ENCODE measurements around the gene KCNS1. TPM values are rescaled to one million over a fixed set of nuclear protein-coding genes. Genes with fewer than 3 reads are reported as not detected.

KCNS1 gene
- total and polyA plus RNA-seq, 4 donors: 0.45 to 3.0 (median 1.3) TPM

DNA sequence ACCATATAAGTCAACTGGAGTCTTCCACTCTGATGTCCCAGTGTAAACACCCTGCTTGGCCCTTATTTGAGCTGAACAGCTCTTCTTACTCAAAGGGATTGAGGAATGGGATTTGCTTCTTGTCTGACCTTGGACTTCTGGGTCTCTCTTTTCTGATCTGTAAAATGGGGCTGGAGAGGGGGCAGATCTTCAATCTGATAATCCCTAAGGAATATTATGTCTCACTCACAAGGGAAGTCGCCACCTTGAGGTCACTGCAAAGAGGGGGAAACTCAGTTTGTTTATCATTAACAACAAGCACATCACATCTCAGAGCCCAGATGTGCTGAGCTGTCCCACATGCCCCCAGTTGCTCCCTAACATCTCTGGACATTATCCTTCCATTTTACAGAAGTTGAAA lies 15.1 kb downstream of the KCNS1 start:
- Histone ChIP-seq H3K4me1 (ENCODE audit: control insufficient read depth in 5 of 5, insufficient read depth in 5 of 5, low read length in 5 of 5) (peaks cover 0 to 3% (median 0%) of the 10 kb centered on the region in 5 donors), H3K36me3 (ENCODE audit: control insufficient read depth in 4 of 4, insufficient read depth in 4 of 4, low read length in 4 of 4) (peaks cover 0 to 9% (median 4%) of the 10 kb centered on the region in 4 donors), H3K27ac (ENCODE audit: low read depth in 1 of 2, low read length in 1 of 2) (no peak overlapping the region), H3K27me3 (ENCODE audit: control insufficient read depth in 3 of 3, insufficient read depth in 3 of 3, low read length in 2 of 3) (no peaks in the 10 kb centered on the region), H3K9me3 (ENCODE audit: control insufficient read depth in 4 of 4, insufficient read depth in 3 of 4, low read length in 3 of 4) (peaks cover 0 to 2% (median 0%) of the 10 kb centered on the region in 4 donors), H3K4me3 (no peak overlapping the region), H3K9ac (ENCODE audit: insufficient read depth in 1 of 2, low read length in 2 of 2) (no peak overlapping the region)
- TF ChIP-seq, protein P1, sequence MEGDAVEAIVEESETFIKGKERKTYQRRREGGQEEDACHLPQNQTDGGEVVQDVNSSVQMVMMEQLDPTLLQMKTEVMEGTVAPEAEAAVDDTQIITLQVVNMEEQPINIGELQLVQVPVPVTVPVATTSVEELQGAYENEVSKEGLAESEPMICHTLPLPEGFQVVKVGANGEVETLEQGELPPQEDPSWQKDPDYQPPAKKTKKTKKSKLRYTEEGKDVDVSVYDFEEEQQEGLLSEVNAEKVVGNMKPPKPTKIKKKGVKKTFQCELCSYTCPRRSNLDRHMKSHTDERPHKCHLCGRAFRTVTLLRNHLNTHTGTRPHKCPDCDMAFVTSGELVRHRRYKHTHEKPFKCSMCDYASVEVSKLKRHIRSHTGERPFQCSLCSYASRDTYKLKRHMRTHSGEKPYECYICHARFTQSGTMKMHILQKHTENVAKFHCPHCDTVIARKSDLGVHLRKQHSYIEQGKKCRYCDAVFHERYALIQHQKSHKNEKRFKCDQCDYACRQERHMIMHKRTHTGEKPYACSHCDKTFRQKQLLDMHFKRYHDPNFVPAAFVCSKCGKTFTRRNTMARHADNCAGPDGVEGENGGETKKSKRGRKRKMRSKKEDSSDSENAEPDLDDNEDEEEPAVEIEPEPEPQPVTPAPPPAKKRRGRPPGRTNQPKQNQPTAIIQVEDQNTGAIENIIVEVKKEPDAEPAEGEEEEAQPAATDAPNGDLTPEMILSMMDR (IDR thresholded peaks at IDR 0.05; ENCODE audit: control extremely low read depth, extremely low read depth): no peak
- ATAC-seq (ENCODE audit: insufficient read depth, low FRiP score) (no peak), DNase-seq (no peak)
- 100% methylated on average over 1 of the region's 1 CpG for WGBS, 2 donors

DNA sequence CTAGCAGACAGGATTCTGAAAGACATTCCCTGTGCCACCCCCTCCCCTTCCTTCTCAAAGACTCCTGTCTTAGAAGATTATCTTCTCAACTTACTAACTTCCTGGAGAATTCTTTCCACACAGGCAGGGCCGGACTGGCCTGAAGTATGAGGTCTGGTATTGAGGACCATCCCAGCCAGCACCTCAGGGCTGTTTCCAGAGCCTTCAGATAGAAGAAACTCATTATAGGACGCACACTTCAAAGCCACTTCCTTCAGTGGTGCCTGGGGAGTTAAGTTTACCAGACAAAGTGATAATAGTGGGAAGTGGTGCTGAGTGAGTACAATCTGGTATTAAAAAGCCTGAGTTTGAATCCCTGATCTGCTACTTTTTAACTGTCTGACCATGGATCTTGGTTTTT lies 15.6 kb downstream of the KCNS1 start:
- Histone ChIP-seq H3K36me3 (ENCODE audit: control insufficient read depth in 4 of 4, insufficient read depth in 4 of 4, low read length in 4 of 4) (peaks cover 0 to 9% (median 6%) of the 10 kb centered on the region in 4 donors), H3K4me1 (ENCODE audit: control insufficient read depth in 5 of 5, insufficient read depth in 5 of 5, low read length in 5 of 5) (peaks cover 0 to 3% (median 0%) of the 10 kb centered on the region in 5 donors), H3K4me3 (no peak overlapping the region), H3K9me3 (ENCODE audit: control insufficient read depth in 4 of 4, insufficient read depth in 3 of 4, low read length in 3 of 4) (peaks cover 0 to 2% (median 0%) of the 10 kb centered on the region in 4 donors), H3K27me3 (ENCODE audit: control insufficient read depth in 3 of 3, insufficient read depth in 3 of 3, low read length in 2 of 3) (no peaks in the 10 kb centered on the region), H3K9ac (ENCODE audit: insufficient read depth in 1 of 2, low read length in 2 of 2) (no peak overlapping the region), H3K27ac (ENCODE audit: low read depth in 1 of 2, low read length in 1 of 2) (no peak overlapping the region)
- no peak for ATAC-seq (ENCODE audit: insufficient read depth, low FRiP score)
- TF ChIP-seq, protein P1 (IDR thresholded peaks at IDR 0.05; ENCODE audit: control extremely low read depth, extremely low read depth): no peak
- 63 to 74% methylated on average over 2 of the region's 2 CpGs for WGBS, 2 donors
- DNase-seq: no peak

DNA sequence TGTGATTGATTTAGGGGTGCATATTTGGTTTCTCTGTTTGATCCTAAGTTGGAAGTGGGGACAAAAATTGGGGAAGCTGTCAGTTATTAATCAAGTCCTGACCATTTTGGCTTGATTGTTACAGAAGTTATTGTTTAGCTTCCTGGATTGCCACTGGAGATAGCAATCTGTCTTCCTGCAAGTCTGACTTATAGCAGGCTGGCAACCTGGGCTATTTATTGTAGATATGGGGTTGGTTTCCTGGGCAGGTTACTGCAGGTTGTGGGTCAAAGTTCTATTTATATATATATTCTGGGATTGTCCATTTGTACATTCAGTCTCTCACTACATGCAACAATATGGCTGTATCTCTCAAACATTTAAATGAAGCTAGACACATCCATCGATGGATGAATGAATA lies 17.8 kb downstream of the KCNS1 start:
- Histone ChIP-seq H3K4me3 (no peak overlapping the region), H3K36me3 (ENCODE audit: control insufficient read depth in 4 of 4, insufficient read depth in 4 of 4, low read length in 4 of 4) (peaks cover 0 to 16% (median 5%) of the 10 kb centered on the region in 4 donors)
- WGBS, 2 donors: 91 to 94% methylated on average over 1 of the region's 1 CpG

More for the DNA sequence above, 17.8 kb downstream of the KCNS1 start:
- no peak overlapping the region for H3K9ac ChIP-seq (ENCODE audit: insufficient read depth in 1 of 2, low read length in 2 of 2)
- H3K4me1 ChIP-seq (ENCODE audit: control insufficient read depth in 5 of 5, insufficient read depth in 5 of 5, low read length in 5 of 5): peaks cover 0 to 3% (median 0%) of the 10 kb centered on the region in 5 donors
- no peak overlapping the region for H3K27ac ChIP-seq (ENCODE audit: low read depth in 1 of 2, low read length in 1 of 2)
- no peaks in the 10 kb centered on the region for H3K27me3 ChIP-seq (ENCODE audit: control insufficient read depth in 3 of 3, insufficient read depth in 3 of 3, low read length in 2 of 3)
- TF ChIP-seq, protein P1 (IDR thresholded peaks at IDR 0.05; ENCODE audit: control extremely low read depth, extremely low read depth): no peak
- DNase-seq (no peak), ATAC-seq (ENCODE audit: insufficient read depth, low FRiP score) (no peak)
- H3K9me3 ChIP-seq (ENCODE audit: control insufficient read depth in 4 of 4, insufficient read depth in 3 of 4, low read length in 3 of 4): peaks cover 0 to 2% (median 0%) of the 10 kb centered on the region in 4 donors
